PFSK-1 (cell line): ENCODE results near the gene PTCRA.

Experiments used
- FOXP2 ChIP-seq: optimal IDR thresholded peaks from 2 replicates; pipeline ENCODE3; 2011; ENCODE audit warnings: borderline replicate concordance, control low read depth, inconsistent platforms; ENCODE audit not compliant: insufficient read depth; ENCODE audit errors: extremely low read length, extremely low read depth
- POLR2AphosphoS5 ChIP-seq: IDR thresholded peaks from 2 replicates; pipeline ENCODE4 v1.6.1; 2012; ENCODE audit warnings: low read depth, mild to moderate bottlenecking, control low read depth, low read length, moderate library complexity
- SIN3A ChIP-seq: IDR thresholded peaks from 2 replicates; pipeline ENCODE4 v1.6.1; 2012; ENCODE audit warnings: mild to moderate bottlenecking, low read length, moderate library complexity, borderline replicate concordance; ENCODE audit not compliant: insufficient read depth
- TAF1 ChIP-seq: IDR thresholded peaks from 2 replicates; pipeline ENCODE4 v1.6.1; 2012; ENCODE audit warnings: low read length, control low read depth, borderline replicate concordance; ENCODE audit not compliant: insufficient read depth
- TF ChIP-seq, protein P1 (sequence below), 2 experiments: IDR thresholded peaks; 2 replicates each; pipeline versions ENCODE4 v1.6.1 to v1.8.0; 2011 to 2012; ENCODE audit warnings: low read depth in 2 of 2, low read length in 2 of 2, control low read depth in 1 of 2, inconsistent platforms in 1 of 2, mild to moderate bottlenecking in 1 of 2, moderate library complexity in 1 of 2; ENCODE audit not compliant: insufficient read depth in 1 of 2

PTCRA gene

DNA sequence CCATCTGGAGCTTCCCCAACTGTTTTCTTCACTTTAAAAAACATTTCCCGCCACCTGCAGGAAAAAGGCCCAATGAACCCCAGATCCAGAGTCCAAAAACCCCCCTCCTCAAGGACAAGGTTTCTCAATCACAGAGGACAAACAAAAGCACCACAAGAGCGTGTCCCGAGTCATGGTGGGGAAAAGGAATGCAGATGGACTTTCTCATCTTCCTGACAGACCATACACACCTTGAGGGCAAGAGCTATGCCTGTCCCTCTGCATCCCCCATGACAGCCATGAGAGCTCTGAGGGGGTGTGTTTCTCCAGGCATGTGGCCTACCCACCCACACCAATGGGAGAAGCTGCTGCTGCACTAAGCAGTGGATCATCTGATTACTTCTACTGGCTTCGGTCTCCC, 54.1 kb downstream of the PTCRA start:
- TF ChIP-seq, protein P1, sequence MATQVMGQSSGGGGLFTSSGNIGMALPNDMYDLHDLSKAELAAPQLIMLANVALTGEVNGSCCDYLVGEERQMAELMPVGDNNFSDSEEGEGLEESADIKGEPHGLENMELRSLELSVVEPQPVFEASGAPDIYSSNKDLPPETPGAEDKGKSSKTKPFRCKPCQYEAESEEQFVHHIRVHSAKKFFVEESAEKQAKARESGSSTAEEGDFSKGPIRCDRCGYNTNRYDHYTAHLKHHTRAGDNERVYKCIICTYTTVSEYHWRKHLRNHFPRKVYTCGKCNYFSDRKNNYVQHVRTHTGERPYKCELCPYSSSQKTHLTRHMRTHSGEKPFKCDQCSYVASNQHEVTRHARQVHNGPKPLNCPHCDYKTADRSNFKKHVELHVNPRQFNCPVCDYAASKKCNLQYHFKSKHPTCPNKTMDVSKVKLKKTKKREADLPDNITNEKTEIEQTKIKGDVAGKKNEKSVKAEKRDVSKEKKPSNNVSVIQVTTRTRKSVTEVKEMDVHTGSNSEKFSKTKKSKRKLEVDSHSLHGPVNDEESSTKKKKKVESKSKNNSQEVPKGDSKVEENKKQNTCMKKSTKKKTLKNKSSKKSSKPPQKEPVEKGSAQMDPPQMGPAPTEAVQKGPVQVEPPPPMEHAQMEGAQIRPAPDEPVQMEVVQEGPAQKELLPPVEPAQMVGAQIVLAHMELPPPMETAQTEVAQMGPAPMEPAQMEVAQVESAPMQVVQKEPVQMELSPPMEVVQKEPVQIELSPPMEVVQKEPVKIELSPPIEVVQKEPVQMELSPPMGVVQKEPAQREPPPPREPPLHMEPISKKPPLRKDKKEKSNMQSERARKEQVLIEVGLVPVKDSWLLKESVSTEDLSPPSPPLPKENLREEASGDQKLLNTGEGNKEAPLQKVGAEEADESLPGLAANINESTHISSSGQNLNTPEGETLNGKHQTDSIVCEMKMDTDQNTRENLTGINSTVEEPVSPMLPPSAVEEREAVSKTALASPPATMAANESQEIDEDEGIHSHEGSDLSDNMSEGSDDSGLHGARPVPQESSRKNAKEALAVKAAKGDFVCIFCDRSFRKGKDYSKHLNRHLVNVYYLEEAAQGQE (IDR thresholded peaks at IDR 0.05; ENCODE audit: insufficient read depth in 1 of 2, low read depth in 2 of 2, low read length in 2 of 2): no peak
- no peak for TF ChIP-seq FOXP2
- TF ChIP-seq TAF1: no peak
- no peak for TF ChIP-seq POLR2AphosphoS5
- TF ChIP-seq SIN3A: no peak

DNA sequence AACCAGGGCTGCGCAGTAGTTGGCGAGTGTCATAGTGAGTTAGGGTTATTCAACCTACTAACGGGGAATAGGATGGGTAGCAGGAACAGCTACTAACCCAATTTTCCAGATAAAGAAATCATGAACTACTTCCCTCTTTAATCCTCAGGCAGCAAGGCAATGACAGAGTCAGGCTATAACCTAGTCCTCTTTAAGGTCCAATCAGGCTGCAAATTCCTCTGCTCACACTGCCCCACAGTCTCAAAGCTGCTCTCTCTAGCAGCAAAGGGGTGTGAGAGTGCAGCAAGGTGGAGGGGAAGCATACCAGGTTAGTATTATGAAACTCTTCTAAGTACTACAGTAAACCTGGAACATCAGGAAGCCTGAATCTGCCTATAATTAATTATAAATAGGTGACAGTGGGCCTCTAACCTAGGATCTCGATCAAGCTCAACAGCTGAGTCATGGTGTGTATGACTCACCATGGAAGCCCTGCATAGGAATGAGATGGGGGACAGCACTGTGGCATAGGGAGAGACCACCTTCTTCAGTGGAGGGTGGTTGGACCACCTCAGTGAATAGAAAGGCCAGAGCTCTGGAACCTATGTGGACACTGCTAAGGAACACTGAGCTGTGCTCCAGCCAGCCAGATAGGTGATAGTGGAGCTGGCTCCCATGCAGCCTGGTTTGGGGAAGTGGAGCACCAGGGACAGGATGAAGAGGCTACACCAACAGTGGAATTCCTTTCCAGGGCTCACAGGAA, 55.2 kb downstream of the PTCRA start:
- TF ChIP-seq SIN3A: no peak
- no peak for TF ChIP-seq FOXP2
- TF ChIP-seq POLR2AphosphoS5: no peak
- TF ChIP-seq, protein P1 (IDR thresholded peaks at IDR 0.05; ENCODE audit: insufficient read depth in 1 of 2, low read depth in 2 of 2, low read length in 2 of 2): no peak
- TF ChIP-seq TAF1: no peak

DNA sequence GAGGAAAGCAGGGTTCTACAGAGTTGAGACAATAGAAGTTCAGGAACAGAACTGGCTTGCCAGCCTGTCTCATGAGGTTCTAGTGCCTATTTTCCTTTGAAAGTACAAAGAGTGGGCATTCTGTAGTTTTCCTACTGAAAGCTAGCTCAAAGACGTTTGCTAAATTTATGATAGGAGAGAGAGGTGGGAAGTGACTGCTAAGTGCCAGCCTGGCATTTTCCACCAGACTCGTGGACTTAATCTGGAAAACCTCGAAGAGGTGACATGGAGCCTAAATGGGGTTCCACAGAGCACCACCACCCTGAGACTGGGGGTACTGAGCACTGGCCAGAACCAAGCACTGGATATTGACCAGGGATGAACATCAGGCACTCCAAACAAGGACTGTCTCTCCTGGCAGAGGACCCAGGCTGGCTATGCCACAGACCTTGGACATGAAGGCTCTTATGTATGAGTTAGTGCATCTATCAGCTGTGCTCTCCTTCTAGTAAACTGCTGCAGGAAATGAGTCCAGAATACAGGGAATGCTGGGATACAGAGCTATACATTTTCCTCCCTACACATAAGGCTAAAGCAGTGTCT, 56.0 kb downstream of the PTCRA start:
- TF ChIP-seq, protein P1 (IDR thresholded peaks at IDR 0.05; ENCODE audit: insufficient read depth in 1 of 2, low read depth in 2 of 2, low read length in 2 of 2): no peak
- TF ChIP-seq SIN3A (no peak), TAF1 (no peak), POLR2AphosphoS5 (no peak), FOXP2 (no peak)

DNA sequence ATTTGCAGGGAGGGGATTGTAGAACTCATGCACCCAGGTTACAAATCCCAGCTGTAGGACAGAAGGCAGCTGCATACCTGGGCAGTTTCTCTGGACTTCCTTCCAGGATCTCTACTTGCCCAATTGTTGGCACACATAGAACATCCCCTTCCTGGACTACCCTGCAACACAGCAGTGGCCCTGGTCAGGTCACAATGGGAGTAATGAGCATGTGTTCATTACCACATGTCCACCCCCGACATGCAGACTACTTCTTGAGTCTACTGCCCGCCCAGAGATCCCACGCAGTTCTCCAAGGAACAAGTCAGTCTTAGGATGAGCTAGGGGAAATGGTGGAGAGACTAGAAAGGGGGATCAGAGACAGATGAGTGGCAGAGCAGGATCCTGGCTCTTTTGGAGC, 58.1 kb downstream of the PTCRA start:
- TF ChIP-seq SIN3A (no peak), POLR2AphosphoS5 (no peak), FOXP2 (no peak), TAF1 (no peak)
- TF ChIP-seq, protein P1 (IDR thresholded peaks at IDR 0.05; ENCODE audit: insufficient read depth in 1 of 2, low read depth in 2 of 2, low read length in 2 of 2): no peak
